Fibroblast of villous mesenchyme (primary cell): Measurements from ENCODE around the gene FIBCD1. TPM values are rescaled to one million over a fixed set of nuclear protein-coding genes. Genes with fewer than 3 reads are reported as not detected.

Experiments
- DNase-seq: peaks from one replicate; pipeline ENCODE4 v3.0.0-alpha.2; 2010; ENCODE audit warnings: low read depth
- H3K4me3 ChIP-seq: 2 replicates; pipeline ENCODE4 v1.5.1; 2011; ENCODE audit warnings: low read depth, mild to moderate bottlenecking, low read length
- total RNA-seq: library from RNA; depleted of rRNA; stranded (reverse); fragments of >200 nt; gene quantifications from 2 replicates; pipeline ENCODE4 v1.2.3, GENCODE V29; 2012
- TF ChIP-seq, protein P1 (sequence below): IDR thresholded peaks from 2 replicates; pipeline ENCODE4 v1.5.1; 2012; ENCODE audit warnings: low read depth, mild to moderate bottlenecking, low read length; ENCODE audit not compliant: insufficient read depth

FIBCD1 gene
- total RNA-seq, 1 donor: 4.3 TPM

- H3K4me3 ChIP-seq: no peak overlapping the region
- TF ChIP-seq, protein P1, sequence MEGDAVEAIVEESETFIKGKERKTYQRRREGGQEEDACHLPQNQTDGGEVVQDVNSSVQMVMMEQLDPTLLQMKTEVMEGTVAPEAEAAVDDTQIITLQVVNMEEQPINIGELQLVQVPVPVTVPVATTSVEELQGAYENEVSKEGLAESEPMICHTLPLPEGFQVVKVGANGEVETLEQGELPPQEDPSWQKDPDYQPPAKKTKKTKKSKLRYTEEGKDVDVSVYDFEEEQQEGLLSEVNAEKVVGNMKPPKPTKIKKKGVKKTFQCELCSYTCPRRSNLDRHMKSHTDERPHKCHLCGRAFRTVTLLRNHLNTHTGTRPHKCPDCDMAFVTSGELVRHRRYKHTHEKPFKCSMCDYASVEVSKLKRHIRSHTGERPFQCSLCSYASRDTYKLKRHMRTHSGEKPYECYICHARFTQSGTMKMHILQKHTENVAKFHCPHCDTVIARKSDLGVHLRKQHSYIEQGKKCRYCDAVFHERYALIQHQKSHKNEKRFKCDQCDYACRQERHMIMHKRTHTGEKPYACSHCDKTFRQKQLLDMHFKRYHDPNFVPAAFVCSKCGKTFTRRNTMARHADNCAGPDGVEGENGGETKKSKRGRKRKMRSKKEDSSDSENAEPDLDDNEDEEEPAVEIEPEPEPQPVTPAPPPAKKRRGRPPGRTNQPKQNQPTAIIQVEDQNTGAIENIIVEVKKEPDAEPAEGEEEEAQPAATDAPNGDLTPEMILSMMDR: no peak
- DNase-seq: no peak
These were observed 46.0 kb upstream of the FIBCD1 start for GRCh38 chr9:130985029-130985428.

GRCh38 chr9:130984521-130984920 is 45.5 kb upstream of the FIBCD1 start:
- H3K4me3 ChIP-seq: no peak overlapping the region
- no peak for DNase-seq
- TF ChIP-seq, protein P1: no peak

DNA sequence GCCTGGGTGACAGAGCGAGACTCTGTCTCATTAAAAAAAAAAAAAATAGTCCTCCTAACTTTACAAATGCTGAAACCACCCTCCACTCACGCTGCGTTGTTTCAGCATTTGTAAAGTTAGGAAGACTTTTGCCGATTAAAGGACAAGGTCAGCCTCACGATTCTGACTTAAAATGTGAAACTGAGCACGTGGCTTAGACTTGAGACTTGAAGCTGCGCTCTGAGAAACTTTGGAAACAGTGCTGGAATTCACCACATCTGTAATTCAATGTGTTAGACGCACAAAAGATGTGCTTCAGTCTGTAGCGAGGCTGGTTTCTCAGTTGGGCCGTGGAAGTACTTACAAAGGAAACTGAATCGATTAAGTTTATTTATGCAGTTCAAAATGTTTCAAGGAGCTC is 44.9 kb upstream of the FIBCD1 start:
- TF ChIP-seq, protein P1: no peak
- DNase-seq: no peak
- no peak overlapping the region for H3K4me3 ChIP-seq

DNA sequence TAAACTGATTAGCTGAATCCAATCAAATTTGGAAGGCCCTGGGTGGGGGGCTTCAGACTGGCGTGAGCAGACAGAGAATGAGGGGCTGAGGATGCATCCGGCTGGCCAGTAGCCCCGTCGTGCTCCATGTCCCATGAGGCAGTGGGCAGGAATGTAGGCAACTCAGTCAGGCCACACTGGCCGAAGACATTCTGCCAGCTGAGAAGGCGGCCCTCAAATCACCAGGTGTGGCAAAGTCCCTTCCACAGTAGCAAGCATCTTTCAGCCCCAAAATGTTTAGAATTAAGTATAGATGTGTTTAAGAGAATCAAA is 44.3 kb upstream of the FIBCD1 start:
- no peak for DNase-seq
- TF ChIP-seq, protein P1: no peak
- no peak overlapping the region for H3K4me3 ChIP-seq

DNA sequence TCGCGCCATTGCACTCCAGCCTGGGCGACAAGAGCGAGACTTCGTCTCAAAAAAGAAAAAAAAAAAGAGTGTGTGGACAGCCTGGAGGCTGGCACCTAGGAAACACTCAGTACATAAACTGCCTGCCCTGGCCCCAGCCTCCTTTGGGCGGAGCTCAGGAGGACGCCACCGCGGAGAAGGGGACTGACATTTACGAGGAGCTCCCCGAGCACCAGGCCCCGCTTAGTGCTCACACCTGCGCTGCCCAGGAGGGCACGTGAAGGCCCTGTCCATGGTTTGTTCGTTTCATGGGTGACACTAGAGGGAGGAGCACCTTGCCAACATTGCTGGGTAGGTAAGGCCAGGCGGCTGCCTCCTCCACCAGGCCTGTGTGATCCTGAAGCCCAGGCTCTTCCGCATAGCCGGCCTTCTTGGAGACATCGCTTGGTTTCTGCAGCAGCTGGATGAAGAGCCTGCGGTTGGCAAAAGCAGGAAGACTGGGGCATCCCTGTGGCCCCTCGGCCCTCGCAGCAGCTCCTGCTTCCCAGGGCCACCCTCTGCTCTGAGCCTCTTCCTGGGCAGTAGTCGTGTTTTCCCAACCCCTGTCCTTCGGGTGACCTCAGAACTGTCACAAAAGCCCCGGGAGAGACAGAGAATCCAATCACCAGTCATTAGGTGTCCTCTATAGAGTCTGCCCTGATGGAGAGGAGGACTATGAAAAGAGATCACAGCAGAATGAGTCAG is 43.8 kb upstream of the FIBCD1 start:
- TF ChIP-seq, protein P1: no peak
- H3K4me3 ChIP-seq: no peak overlapping the region
- DNase-seq: no peak

DNA sequence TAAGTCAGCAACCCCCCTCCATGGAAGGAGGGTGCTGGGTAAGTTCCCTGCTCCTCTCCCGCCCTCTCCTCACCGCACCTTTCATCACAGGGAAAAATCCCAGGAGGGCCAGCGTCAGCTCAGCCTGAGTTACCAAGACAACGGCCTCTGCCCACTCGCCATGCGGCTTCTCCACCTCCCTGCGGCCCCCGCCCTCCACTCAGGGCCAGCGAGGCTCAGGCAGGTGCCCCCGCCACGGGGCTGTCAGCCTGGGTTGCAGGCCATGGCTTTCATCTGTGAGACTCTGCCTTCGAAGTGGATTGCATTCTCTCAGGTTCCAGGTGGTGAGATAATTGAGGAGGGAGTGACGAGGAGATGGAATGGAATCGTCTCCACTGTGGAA is 42.7 kb upstream of the FIBCD1 start:
- DNase-seq: no peak
- H3K4me3 ChIP-seq: no peak overlapping the region
- TF ChIP-seq, protein P1: no peak

GRCh38 chr9:130981002-130981755 is 42.1 kb upstream of the FIBCD1 start:
- TF ChIP-seq, protein P1: no peak
- no peak for DNase-seq
- H3K4me3 ChIP-seq: no peak overlapping the region
